SK-N-SH (cell line): ENCODE measurements around the gene DGKK. TPM values are rescaled to one million over a fixed set of nuclear protein-coding genes. Genes with fewer than 3 reads are reported as not detected.

Experiments
- CTCF ChIA-PET: fragments of 300-600, 350-600 bp; formaldehyde crosslinking; extraction: SDS; loops from one replicate; lab custom pipeline; 2021; lab: Yijun Ruan, JAX
- POLR2A ChIA-PET: fragments of 350-600 bp; sonication (Branson Sonifier 250); formaldehyde crosslinking; extraction: SDS; loops from one replicate; lab custom pipeline; 2020; ENCODE audit warnings: antibody characterized with exemption, inconsistent platforms; lab: Yijun Ruan, JAX
- DNase-seq: peaks from one replicate; pipeline ENCODE4 v3.0.0; 2012
- H2AFZ ChIP-seq: fragments of 200-600 bp; sonication (generic); 2 replicates; pipeline ENCODE4 v1.8.1; 2016; ENCODE audit warnings: antibody characterized with exemption, mild to moderate bottlenecking, low read depth
- H3F3A ChIP-seq: fragments of 200-600 bp; sonication (generic); replicated peaks from 2 replicates; pipeline ENCODE3; 2016; ENCODE audit warnings: antibody characterized with exemption, mild to moderate bottlenecking; ENCODE audit not compliant: insufficient read depth
- H3K27ac ChIP-seq, 2 experiments: fragments of 200-500 bp in 1 of 2; fragments of 200-600 bp in 1 of 2; sonication (Bioruptor generic) in 1 of 2; sonication (generic), shearing (Covaris generic) in 1 of 2; 2 replicates each; pipeline versions ENCODE4 v1.5.1 to v1.6.1; 2014 to 2016; ENCODE audit warnings: low read depth in 2 of 2, inconsistent platforms in 1 of 2, low read length in 1 of 2, mild to moderate bottlenecking in 1 of 2, mixed read lengths in 1 of 2
- H3K27me3 ChIP-seq: fragments of 200-600 bp; sonication (generic), shearing (Covaris generic); 2 replicates; pipeline ENCODE4 v1.6.1; 2016; ENCODE audit warnings: mixed run types; ENCODE audit not compliant: insufficient read depth
- H3K36me3 ChIP-seq, 2 experiments: fragments of 200-500 bp in 1 of 2; fragments of 200-600 bp in 1 of 2; sonication (Bioruptor generic) in 1 of 2; sonication (generic) in 1 of 2; replicated peaks in 1 of 2; 2 replicates each; pipeline versions ENCODE3 to v1.5.1; 2014 to 2016; ENCODE audit warnings: low read length in 1 of 2, mild to moderate bottlenecking in 1 of 2; ENCODE audit not compliant: insufficient read depth in 2 of 2, control insufficient read depth in 1 of 2
- H3K4me1 ChIP-seq, 2 experiments: fragments of 200-500 bp in 1 of 2; fragments of 200-600 bp in 1 of 2; sonication (Bioruptor generic) in 1 of 2; sonication (generic), shearing (Covaris generic) in 1 of 2; 2 replicates each; pipeline versions ENCODE4 v1.5.1 to v1.6.1; 2014 to 2016; ENCODE audit warnings: low read depth in 1 of 2, low read length in 1 of 2, mixed run types in 1 of 2; ENCODE audit not compliant: insufficient read depth in 2 of 2, control insufficient read depth in 1 of 2
- H3K4me2 ChIP-seq: fragments of 200-600 bp; sonication (generic), shearing (Covaris generic); 2 replicates; pipeline ENCODE4 v1.6.1; 2017; ENCODE audit warnings: mixed run types
- H3K4me3 ChIP-seq, 2 experiments: fragments of 200-500 bp in 1 of 2; fragments of 200-600 bp in 1 of 2; sonication (Bioruptor generic) in 1 of 2; sonication (generic), shearing (Covaris generic) in 1 of 2; 2 replicates each; pipeline versions ENCODE4 v1.5.1 to v1.8.1; 2014 to 2016; ENCODE audit warnings: low read depth in 2 of 2, inconsistent platforms in 1 of 2, low read length in 1 of 2, mild to moderate bottlenecking in 1 of 2, mixed read lengths in 1 of 2, moderate library complexity in 1 of 2
- H3K79me2 ChIP-seq: fragments of 200-600 bp; sonication (generic); 2 replicates; pipeline ENCODE4 v1.8.1; 2017; ENCODE audit warnings: mild to moderate bottlenecking; ENCODE audit not compliant: insufficient read depth
- H3K9ac ChIP-seq: fragments of 200-600 bp; sonication (generic); 2 replicates; pipeline ENCODE4 v1.6.1; 2017; ENCODE audit warnings: mixed run types
- H3K9me2 ChIP-seq: fragments of 200-600 bp; sonication (generic); 2 replicates; pipeline ENCODE4 v1.6.1; 2017; ENCODE audit warnings: mixed run types
- H3K9me3 ChIP-seq: fragments of 200-600 bp; sonication (generic); 2 replicates; pipeline ENCODE4 v1.6.1; 2017; ENCODE audit warnings: mixed run types, mild to moderate bottlenecking, moderate library complexity
- H4K20me1 ChIP-seq: fragments of 200-600 bp; sonication (generic); 2 replicates; pipeline ENCODE4 v1.6.1; 2017; ENCODE audit warnings: mild to moderate bottlenecking, mixed run types; ENCODE audit not compliant: insufficient read depth
- CTCF ChIP-seq: fragments of 200-600 bp; sonication (generic); IDR thresholded peaks from 2 replicates; pipeline ENCODE4 v1.6.1; 2017; ENCODE audit warnings: antibody characterized with exemption, mild to moderate bottlenecking, moderate library complexity
- ELF1 ChIP-seq: IDR thresholded peaks from 2 replicates; pipeline ENCODE4 v1.4.0; 2012
- EZH2phosphoT487 ChIP-seq: fragments of 200-600 bp; sonication (generic); IDR thresholded peaks from 2 replicates; pipeline ENCODE4 v1.6.1; 2017; ENCODE audit warnings: low read depth, mixed run types, mild to moderate bottlenecking, antibody characterized with exemption, moderate library complexity, borderline replicate concordance
- FOSL2 ChIP-seq: IDR thresholded peaks from 2 replicates; pipeline ENCODE4 v1.4.0; 2012; ENCODE audit warnings: low read depth, mild to moderate bottlenecking, moderate library complexity, borderline replicate concordance
- FOXM1 ChIP-seq: IDR thresholded peaks from 2 replicates; pipeline ENCODE4 v1.4.0; 2012; ENCODE audit warnings: low read depth, mild to moderate bottlenecking
- GATA2 ChIP-seq: sonication (generic); formaldehyde crosslinking; IDR thresholded peaks from 2 replicates; pipeline ENCODE4 v1.5.0; 2020; ENCODE audit warnings: mild to moderate bottlenecking, missing genetic modification reagents
- IRF3 ChIP-seq: fragments of 150-350 bp; IDR thresholded peaks from 2 replicates; pipeline ENCODE4 v1.6.1; 2016; ENCODE audit warnings: mild to moderate bottlenecking, low read depth, low read length
- JUND ChIP-seq: IDR thresholded peaks from 2 replicates; pipeline ENCODE4 v1.4.0; 2012
- MXI1 ChIP-seq: IDR thresholded peaks from 2 replicates; pipeline ENCODE4 v1.6.1; 2012; ENCODE audit warnings: mild to moderate bottlenecking, low read depth, low read length, improper control_type of control experiment
- PBX3 ChIP-seq: IDR thresholded peaks from 2 replicates; pipeline ENCODE4; 2012
- POLR2AphosphoS5 ChIP-seq: IDR thresholded peaks from 2 replicates; pipeline ENCODE4 v1.6.1; 2012; ENCODE audit warnings: low read depth, low read length
- RAD21 ChIP-seq: IDR thresholded peaks from 2 replicates; pipeline ENCODE4 v1.6.1; 2012; ENCODE audit warnings: mild to moderate bottlenecking, low read length
- SIN3A ChIP-seq: IDR thresholded peaks from 2 replicates; pipeline ENCODE4 v1.6.1; 2012; ENCODE audit warnings: low read depth, mild to moderate bottlenecking, low read length, moderate library complexity, borderline replicate concordance
- SMC3 ChIP-seq: IDR thresholded peaks from 2 replicates; pipeline ENCODE4 v1.6.1; 2012; ENCODE audit warnings: low read depth, low read length, improper control_type of control experiment
- TCF12 ChIP-seq: IDR thresholded peaks from 2 replicates; pipeline ENCODE4 v1.4.0; 2012
- TEAD4 ChIP-seq: IDR thresholded peaks from 2 replicates; pipeline ENCODE4 v1.4.0; 2012; ENCODE audit warnings: mild to moderate bottlenecking, borderline replicate concordance; ENCODE audit not compliant: insufficient read depth
- WGBS: methylation state at CpG from one replicate; pipeline ENCODE4 v1.1.6; 2017; ENCODE audit warnings: low lambda C conversion rate; 5-methylcytosine and 5-hydroxymethylcytosine counted together
- polyA plus RNA-seq, 3 experiments: library from polyadenylated mRNA; depleted of rRNA; stranded (reverse); fragments of >200 nt; gene quantifications; 2 replicates each; pipeline ENCODE4 v1.2.3, GENCODE V29; 2012
- TF ChIP-seq, protein P1 (sequence below): IDR thresholded peaks from 2 replicates; pipeline ENCODE4 v1.4.0; 2012; ENCODE audit warnings: low read depth, borderline replicate concordance

Gene DGKK
- polyA plus RNA-seq, 1 of the 3 experiments (the other 2 are of a cell fraction), result 0.02 TPM

- no peaks in the 10 kb centered on the region for H3K9me3 ChIP-seq
- POLR2A ChIA-PET, result no interaction called here
- no peak overlapping the region for H2AFZ ChIP-seq
- 23% methylated on average over 6 of the region's 6 CpGs for WGBS
- no peaks in the 10 kb centered on the region; the same call in 1 of the 2 replicates for H3K27me3 ChIP-seq
- no peak overlapping the region for H3K9ac ChIP-seq
- no peaks in the 10 kb centered on the region for H3F3A ChIP-seq
- no peaks in the 10 kb centered on the region for H3K79me2 ChIP-seq
- no peak for TF ChIP-seq SMC3
- TF ChIP-seq IRF3, result no peak
- TF ChIP-seq, protein P1, sequence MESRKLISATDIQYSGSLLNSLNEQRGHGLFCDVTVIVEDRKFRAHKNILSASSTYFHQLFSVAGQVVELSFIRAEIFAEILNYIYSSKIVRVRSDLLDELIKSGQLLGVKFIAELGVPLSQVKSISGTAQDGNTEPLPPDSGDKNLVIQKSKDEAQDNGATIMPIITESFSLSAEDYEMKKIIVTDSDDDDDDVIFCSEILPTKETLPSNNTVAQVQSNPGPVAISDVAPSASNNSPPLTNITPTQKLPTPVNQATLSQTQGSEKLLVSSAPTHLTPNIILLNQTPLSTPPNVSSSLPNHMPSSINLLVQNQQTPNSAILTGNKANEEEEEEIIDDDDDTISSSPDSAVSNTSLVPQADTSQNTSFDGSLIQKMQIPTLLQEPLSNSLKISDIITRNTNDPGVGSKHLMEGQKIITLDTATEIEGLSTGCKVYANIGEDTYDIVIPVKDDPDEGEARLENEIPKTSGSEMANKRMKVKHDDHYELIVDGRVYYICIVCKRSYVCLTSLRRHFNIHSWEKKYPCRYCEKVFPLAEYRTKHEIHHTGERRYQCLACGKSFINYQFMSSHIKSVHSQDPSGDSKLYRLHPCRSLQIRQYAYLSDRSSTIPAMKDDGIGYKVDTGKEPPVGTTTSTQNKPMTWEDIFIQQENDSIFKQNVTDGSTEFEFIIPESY, result no peak
- TF ChIP-seq POLR2AphosphoS5, result no peak
- TF ChIP-seq SIN3A, result no peak
- TF ChIP-seq TCF12, result no peak
- TF ChIP-seq EZH2phosphoT487, result no peak
- TF ChIP-seq TEAD4, result no peak
- TF ChIP-seq PBX3, result no peak
- no peak for TF ChIP-seq MXI1
- no peak for TF ChIP-seq FOXM1
- no peak for TF ChIP-seq ELF1
- TF ChIP-seq CTCF, result no peak
- TF ChIP-seq JUND, result no peak
- TF ChIP-seq FOSL2, result no peak
- no peak for TF ChIP-seq RAD21
- no peak for TF ChIP-seq GATA2 (CRISPR knock-in tag)
- DNase-seq, result no peak
- H3K36me3 ChIP-seq, result no peaks in the 10 kb centered on the region
- H3K9me2 ChIP-seq, result no peaks in the 10 kb centered on the region
- H3K27ac ChIP-seq, result no peak overlapping the region
- no peak overlapping the region for H3K4me2 ChIP-seq
- no peaks in the 10 kb centered on the region; a peak in 1 of 4 replicates for H3K4me1 ChIP-seq
- no peaks in the 10 kb centered on the region for H4K20me1 ChIP-seq
- CTCF ChIA-PET, result no interaction called here
- no peak overlapping the region for H3K4me3 ChIP-seq
These were observed 33.8 kb downstream of the DGKK start for GRCh38 chrX:50436797-50437196.
